Measurements from ENCODE around the gene LEMD1.

Gene LEMD1

GRCh38 chr1:205421798-205422197, at the start of gene LEMD1:
TSS of gene LEMD1 (minus strand) at chr1:205422056. CDS start at chr1:205420536, 1,520 bp downstream.
- no peak for DNase-seq

- DNase-seq, result no peak
These were observed 48.3 kb upstream of the LEMD1 start for GRCh38 chr1:205470131-205470530.

- DNase-seq, result no peak
These were observed 44.9 kb upstream of the LEMD1 start for GRCh38 chr1:205466595-205467220.

GRCh38 chr1:205465392-205465791, 43.5 kb upstream of the LEMD1 start:
- no peak for DNase-seq

GRCh38 chr1:205458777-205459566, 37.1 kb upstream of the LEMD1 start:
- no peak for DNase-seq

- no peak for DNase-seq
These were observed 35.3 kb upstream of the LEMD1 start for GRCh38 chr1:205456868-205457745.

GRCh38 chr1:205456383-205456867, 34.6 kb upstream of the LEMD1 start:
- no peak for DNase-seq

- DNase-seq, result no peak
These were observed 33.9 kb upstream of the LEMD1 start, which contains the start of gene BLACAT1 for GRCh38 chr1:205455581-205456382. TSS of gene BLACAT1 (minus strand) at chr1:205456045.

- no peak for DNase-seq
These were observed 33.1 kb upstream of the LEMD1 start for GRCh38 chr1:205454903-205455335.

GRCh38 chr1:205453466-205453865, 31.6 kb upstream of the LEMD1 start:
- no peak for DNase-seq

- DNase-seq, result no peak
These were observed 31.1 kb upstream of the LEMD1 start for GRCh38 chr1:205452933-205453332.

- DNase-seq, result no peak
These were observed 30.5 kb upstream of the LEMD1 start for GRCh38 chr1:205452364-205452763.

- DNase-seq, result no peak
These were observed 29.9 kb upstream of the LEMD1 start for GRCh38 chr1:205451759-205452164.

GRCh38 chr1:205451202-205451601, 29.3 kb upstream of the LEMD1 start:
- no peak for DNase-seq

GRCh38 chr1:205450448-205450847, 28.6 kb upstream of the LEMD1 start:
- DNase-seq, result no peak

- DNase-seq, result no peak
These were observed 28.0 kb upstream of the LEMD1 start for GRCh38 chr1:205449750-205450443.

- no peak for DNase-seq
These were observed 27.4 kb upstream of the LEMD1 start for GRCh38 chr1:205449254-205449749.

- DNase-seq, result no peak
These were observed 26.8 kb upstream of the LEMD1 start for GRCh38 chr1:205448540-205449253.

GRCh38 chr1:205447457-205448341, 25.8 kb upstream of the LEMD1 start:
- DNase-seq, result no peak

- no peak for DNase-seq
These were observed 25.0 kb upstream of the LEMD1 start for GRCh38 chr1:205446828-205447227.

Data from hippocampal formation (tissue), 2 donors.